Right ventricle myocardium superior (tissue), 1 donor: ENCODE results near the gene CPT1C. TPM values are rescaled to one million over a fixed set of nuclear protein-coding genes. Genes with fewer than 3 reads are reported as not detected.
A peak's percentile ranks its signal among the peaks of the same experiment; 100 is the strongest.
"Not testable (repeated sequence)": the region's sequence is repeated elsewhere in the genome, so short reads cannot be mapped to it uniquely, and the experiment has no call there.

ENCODE experiments used
- ATAC-seq: fragments of 200-7000 bp; cut with Tn5 transposase; one replicate; pipeline ENCODE4 v1.9.1; 2020; ENCODE audit warnings: mild to moderate bottlenecking; ENCODE audit not compliant: poor library complexity
- DNase-seq: peaks from one replicate; pipeline ENCODE4 v3.0.0-alpha.2; 2020
- intact Hi-C: fragments of 100-400 bp; cut with DNase I; formaldehyde crosslinking; loops from one replicate; pipeline ENCODE4 v1.11.2; 2022
- total RNA-seq: library from RNA; stranded (reverse); fragmentation: NEBNext Ultra II Directional; extraction: Animal tissue kit (Norgen Biotek cat#: 25700); gene quantifications from one replicate; pipeline ENCODE4 v1.2.1, GENCODE V29; 2021
- donor health status: DM: no; HTN: yes; CAD: no; lungs with severe emphysema.

The CPT1C gene
- total RNA-seq, 1 donor from 2014 or later: 2.2 TPM

DNA sequence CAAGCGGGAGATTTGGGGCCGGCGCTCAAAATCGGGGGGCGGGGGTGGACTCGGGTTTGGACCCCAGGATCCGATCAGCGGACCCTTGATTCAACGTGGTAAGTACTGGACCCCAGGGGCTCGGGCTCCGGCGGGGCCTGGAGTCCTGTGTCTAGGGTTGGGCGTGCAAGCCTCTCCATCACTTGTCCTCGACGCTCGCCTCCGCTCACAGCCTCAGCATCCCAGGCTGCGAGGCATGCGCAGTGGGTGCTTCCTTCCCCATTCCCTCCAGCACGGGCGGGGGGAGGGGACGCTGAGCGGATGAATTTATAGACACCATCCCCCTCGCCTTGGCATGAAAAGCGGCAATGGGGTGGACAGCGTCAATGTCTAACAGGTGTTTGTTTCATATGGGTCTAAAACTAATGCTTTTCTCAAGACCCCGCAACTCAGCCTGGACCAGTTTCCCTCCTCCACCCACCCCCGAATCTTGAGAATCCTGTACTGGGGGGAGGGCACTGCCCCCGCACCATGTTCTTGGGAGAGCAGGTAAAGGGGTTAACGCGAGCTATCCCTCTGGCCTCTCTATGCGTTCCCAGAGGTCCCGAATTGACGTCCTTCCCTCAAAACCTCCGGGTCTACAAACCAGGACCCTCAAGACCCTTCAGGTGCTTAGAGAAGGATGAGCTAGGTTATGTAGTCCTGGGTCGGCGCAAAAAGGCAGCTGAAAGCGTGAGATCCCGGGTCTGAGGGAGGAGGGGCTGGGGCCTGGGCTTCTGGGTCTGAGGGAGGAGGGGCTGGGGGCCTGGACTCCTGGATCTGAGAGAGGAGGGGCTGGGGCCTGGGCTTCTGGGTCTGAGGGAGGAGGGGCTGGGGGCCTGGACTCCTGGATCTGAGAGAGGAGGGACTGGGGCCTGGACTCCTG lies 579 bp downstream of the CPT1C start:
- DNase-seq: peak; percentile 80
- intact Hi-C loops: no loop called here

DNA sequence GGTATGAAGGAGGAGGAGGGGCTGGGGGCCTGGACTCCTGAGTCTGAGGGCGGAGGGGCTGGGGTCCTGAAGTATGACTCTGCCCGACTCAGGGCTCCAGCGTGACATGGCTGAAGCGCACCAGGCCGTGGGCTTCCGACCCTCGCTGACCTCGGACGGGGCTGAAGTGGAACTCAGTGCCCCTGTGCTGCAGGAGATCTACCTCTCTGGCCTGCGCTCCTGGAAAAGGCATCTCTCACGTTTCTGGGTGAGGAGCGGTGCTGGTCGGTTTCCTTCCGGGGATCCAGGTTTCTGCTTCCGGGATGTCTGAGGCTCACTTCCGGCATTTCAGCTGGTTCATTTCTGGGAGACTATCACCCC lies 1.2 kb downstream of the CPT1C start:
- intact Hi-C loops: no loop called here
- DNase-seq (no peak), ATAC-seq (no peak)

More for the DNA sequence above, 579 bp downstream of the CPT1C start:
- ATAC-seq: peak; percentile 52

DNA sequence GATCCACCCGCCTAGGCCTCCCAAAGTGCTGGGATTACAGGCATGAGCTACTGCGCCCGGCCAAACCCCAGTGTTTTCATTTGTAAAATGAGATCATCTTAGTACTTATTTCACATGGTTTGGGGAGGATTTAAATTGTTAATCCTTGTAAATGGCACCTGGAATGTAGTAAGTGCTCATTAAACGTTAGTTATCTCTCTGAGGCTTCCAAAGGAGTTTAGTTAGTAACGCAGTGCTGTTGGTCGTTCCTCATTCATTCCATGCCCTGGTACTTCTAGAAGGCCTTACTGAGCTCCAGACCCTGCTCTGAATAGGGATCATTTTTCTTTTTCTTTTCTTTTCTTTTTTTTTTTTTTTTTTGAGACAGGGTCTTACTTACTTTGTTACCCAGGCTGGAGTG lies 5.2 kb downstream of the CPT1C start:
- ATAC-seq: no peak
- intact Hi-C loops: no loop called here
- DNase-seq: no peak

DNA sequence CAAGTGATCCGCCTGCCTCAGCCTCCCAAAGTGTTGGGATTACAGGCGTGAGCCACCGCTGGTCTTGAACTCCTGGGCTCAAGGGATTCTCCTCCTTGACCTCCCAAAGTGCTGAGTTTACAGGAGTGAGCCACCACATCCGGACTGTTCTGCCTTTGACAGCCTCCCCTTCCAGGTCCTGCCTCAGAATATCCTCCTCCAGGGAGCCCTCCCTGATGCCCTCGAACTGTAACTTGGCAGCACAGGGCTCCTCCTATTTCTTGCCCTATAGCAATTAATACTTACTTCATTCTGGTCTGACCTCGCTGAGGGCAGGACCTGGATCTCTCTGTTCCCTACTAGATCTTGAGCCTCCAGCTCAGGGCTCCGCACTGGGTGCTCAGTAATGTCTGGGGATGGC lies 5.9 kb downstream of the CPT1C start:
- intact Hi-C loops: no loop called here
- DNase-seq (no peak), ATAC-seq (no peak)

DNA sequence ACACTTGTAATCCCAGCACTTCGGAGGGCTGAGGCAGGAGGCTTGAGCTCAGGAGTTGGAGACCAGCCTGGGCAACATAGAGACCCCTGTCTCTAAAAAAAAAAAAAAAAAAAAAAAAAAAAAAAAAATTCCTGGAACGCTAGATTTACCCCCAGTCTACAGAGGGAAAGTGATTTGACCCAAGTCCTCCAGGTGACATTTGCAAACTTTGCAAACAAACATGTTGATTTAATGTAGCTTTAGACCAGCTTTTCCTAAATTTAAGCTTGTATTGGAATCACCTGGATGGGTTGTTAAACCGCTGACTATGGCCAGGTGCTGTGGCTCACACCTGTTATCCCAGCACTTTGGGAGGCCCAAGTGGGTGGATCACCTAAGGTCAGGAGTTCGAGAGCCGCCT lies 8.4 kb downstream of the CPT1C start:
- no peak for DNase-seq
- ATAC-seq: no peak
- intact Hi-C loops: no loop called here

DNA sequence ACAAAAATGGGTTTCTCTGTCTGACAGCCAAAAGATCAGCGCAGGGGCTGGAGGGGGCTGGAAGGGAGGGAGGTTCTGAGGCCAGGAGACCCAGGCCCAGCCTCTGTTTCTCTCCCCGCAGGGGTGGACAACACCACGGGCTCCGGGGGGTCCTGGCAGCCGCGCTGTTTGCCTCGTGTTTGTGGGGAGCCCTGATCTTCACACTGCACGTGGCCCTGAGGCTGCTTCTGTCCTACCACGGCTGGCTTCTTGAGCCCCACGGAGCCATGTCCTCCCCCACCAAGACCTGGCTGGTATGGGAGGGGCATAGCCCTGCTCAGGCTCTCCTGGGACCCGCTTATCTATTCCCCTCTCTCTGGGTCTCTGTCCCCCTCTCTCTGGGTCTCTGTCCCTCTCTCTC lies 9.6 kb downstream of the CPT1C start:
- ATAC-seq (no peak), DNase-seq (no peak)
- intact Hi-C loops: no loop called here

DNA sequence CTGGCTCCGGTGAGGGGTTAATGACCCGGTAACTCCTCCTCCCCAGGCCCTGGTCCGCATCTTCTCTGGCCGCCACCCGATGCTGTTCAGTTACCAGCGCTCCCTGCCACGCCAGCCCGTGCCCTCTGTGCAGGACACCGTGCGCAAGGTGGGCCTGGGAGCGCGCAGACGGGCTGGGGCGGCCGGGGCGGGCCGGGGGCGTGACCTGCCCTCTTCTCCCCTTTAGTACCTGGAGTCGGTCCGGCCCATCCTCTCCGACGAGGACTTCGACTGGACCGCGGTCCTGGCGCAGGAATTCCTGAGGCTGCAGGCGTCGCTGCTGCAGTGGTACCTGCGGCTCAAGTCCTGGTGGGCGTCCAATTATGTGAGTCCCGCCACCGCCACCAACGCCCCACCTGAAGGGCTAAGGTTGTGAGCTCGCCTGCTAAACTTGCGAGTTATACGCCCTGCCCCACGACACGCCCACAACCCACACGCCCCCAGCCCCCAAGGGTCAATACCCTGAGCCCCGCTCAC lies 10.4 kb downstream of the CPT1C start:
- intact Hi-C loops: no loop called here
- ATAC-seq: no peak
- DNase-seq: no peak

DNA sequence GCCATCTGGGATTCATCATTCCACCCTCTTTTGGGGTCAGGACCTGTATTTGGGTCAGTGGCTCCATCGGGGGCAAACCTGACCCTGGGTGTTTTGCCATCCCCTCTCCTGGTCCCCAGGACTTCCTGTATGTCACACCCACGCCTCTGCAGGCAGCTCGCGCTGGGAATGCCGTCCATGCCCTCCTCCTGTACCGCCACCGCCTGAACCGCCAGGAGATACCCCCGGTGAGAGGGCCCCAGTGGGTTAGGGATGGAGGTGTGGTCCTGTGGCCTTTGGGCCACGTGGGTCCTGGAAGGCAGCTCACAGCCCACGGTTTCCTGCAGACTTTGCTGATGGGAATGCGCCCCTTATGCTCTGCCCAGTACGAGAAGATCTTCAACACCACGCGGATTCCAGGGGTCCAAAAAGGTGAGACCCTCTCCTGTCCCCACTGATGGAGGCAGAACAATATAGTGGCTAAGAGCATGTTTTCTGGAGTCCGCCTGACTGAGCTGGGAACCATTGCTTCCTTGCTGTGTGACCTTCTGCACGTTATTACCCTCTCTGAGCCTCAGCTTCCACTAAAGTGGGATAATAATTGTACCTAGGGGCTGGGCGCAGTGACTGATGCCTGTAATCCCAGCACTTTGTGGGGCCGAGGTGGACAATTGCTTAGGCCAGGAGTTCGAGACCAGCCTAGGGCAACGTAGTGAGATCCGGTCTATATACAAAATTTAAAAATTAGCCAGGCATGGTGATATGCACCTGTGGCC lies 14.1 kb downstream of the CPT1C start:
- ATAC-seq: no peak
- DNase-seq: no peak
- intact Hi-C loops: no loop called here

DNA sequence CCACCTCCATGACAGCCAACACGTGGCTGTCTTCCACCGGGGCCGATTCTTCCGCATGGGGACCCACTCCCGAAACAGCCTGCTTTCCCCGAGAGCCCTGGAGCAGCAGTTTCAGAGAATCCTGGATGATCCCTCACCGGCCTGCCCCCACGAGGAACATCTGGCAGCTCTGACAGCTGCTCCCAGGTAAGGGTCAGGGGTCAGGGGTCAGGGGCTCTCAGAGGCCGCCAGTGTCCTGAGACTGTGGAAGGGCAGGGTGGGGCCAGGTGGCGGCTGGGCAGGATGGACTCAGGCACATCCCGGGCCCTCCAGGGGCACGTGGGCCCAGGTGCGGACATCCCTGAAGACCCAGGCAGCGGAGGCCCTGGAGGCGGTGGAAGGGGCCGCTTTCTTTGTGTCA lies 15.0 kb downstream of the CPT1C start:
- no peak for ATAC-seq
- DNase-seq: no peak
- intact Hi-C loops: no loop called here

DNA sequence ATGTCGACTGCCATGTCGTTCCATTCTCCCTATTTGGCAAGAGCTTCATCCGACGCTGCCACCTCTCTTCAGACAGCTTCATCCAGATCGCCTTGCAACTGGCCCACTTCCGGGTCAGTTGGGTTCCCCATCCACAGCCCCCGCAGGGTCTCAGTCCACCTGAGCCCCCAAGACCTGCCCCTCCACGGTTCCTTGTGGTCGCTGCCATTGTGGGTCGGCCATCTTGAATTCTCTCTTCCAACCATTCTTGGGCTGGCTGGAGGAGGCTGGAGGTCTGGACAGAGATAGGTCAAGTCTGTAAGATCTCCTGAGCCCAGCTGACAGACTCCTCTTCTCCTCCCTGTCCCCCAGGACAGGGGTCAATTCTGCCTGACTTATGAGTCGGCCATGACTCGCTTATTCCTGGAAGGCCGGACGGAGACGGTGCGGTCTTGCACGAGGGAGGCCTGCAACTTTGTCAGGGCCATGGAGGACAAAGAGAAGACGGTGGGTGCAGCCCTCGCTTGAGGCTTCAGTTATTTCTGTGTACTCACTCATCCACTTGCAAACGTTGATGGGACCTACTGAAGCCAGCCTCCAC lies 19.5 kb downstream of the CPT1C start:
- intact Hi-C loops: no loop called here
- ATAC-seq: no peak
- DNase-seq: no peak

DNA sequence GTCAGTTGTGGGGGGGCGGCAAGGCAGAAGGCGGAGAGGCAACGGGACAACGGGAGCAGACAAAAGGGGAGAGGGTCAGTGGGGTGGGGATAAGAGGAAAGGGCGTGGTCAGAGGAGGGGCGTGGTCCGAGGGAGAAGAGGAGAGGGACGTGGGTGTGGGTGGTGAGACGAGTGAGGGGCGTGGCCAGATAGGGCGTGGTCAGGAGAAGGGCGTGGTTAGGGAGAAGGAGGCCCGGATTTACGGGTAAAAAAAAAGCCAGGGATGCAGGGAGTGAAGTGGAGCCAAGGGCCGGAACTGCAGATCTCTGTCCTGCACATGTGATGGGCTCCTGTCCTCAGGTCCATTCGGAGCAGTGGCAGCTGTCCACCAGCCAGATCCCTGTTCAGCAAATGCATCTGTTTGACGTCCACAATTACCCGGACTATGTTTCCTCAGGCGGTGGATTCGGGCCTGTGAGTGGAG lies 21.5 kb downstream of the CPT1C start:
- intact Hi-C loops: no loop called here
- DNase-seq (peak; percentile 77), ATAC-seq (no peak)

DNA sequence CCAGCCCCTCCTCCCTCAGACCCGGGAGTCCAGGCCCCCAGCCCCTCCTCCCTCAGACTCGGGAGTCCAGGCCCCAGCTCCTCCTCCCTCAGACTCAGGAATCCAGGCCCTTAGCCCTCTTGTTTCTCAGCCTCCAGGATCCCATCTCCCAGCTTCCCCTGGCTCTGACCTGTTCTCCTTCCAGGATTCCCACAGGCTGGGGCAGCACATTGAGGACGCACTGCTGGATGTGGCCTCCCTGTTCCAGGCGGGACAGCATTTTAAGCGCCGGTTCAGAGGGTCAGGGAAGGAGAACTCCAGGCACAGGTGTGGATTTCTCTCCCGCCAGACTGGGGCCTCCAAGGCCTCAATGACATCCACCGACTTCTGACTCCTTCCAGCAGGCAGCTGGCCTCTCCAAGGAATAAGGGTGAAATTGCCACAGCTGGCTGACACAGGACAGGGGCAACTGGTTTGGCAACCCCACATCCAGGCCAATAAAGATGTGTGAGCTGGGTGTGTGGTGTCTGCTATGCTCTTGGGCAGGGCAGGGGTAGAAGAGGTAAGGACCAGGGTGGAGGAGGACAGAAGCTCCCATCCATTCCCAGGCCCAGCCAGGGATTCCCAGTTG lies 22.4 kb downstream of the CPT1C start:
- no peak for ATAC-seq
- intact Hi-C loops: no loop called here
- DNase-seq: no peak

DNA sequence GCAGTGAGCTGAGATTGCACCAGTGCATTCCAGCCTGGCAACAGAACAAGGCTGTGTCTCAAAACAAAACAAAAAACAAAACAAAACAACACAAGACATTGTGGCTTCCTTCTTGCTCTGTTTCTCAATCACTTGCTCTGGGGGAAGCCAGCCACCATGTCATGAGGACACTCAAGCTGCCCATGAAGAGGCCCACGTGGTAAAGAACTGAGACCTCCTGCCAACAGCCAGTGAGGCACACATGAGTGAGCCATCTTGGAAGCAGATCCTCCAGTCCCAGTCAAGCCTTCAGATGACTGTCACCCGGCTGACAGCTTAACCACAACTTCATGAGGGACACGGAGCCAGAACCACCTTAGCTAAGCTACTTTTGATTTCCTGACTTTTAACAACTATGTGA lies 25.2 kb downstream of the CPT1C start:
- intact Hi-C loops: no loop called here
- DNase-seq (no peak), ATAC-seq (no peak)

DNA sequence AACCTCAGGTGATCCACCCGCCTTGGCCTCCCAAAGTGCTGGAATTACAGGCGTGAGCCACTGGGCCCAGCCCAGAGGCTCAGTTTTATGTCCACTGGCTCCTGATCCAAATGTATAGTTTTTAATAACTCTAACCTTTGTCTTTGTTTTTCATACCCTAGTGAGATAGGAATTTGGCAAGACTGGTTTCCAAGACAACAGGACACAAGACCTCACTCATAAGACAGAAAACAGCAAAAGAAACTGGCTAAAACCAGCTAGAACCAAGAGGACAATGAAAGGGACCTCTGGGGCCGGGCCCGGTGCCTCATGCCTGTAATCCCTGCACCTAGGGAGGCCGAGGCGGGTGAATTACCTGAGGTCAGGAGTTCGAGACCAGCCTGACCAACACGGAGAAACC lies 27.6 kb downstream of the CPT1C start:
- intact Hi-C loops: no loop called here
- DNase-seq (no peak), ATAC-seq (no peak)

DNA sequence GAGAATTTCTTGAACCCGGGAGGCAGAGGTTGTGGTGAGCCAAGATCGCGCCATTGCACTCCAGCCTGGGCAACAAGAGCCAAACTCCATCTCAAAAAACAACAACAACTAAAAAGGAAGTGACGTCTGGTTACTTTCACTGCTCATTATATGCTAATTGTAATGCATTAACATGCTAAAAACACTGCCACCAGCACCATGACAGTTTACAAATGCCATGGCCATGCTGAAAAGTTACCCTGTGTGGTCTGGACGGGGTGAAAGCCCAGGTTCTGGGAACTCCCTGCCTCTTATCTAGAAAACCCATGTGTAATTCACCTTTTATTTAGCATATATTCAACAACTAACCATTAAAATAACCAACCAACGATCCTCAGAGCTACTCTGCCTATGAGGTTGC lies 28.1 kb downstream of the CPT1C start:
- ATAC-seq: no peak
- no peak for DNase-seq
- intact Hi-C loops: no loop called here

DNA sequence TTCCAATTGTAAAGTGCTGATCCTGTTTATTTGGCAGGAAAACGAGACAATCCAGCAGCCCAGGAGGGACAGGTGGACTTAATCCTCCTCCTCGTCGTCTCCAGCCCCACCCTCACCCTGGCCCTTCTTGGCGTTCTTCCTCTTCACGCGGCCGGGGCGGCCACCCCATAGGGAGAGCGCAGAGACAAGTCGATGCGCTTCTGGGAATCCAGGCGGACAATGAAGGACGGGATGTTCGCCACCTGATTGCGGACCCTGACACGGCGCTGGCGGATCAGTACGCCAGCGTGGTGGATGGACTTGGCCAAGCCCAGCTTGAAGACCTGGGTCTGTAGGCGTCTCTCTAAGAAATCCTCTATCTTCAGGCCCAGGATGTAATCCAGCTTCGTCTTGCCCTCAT lies 28.5 kb downstream of the CPT1C start:
- DNase-seq, intact Hi-C loops, ATAC-seq: not testable (repeated sequence)

DNA sequence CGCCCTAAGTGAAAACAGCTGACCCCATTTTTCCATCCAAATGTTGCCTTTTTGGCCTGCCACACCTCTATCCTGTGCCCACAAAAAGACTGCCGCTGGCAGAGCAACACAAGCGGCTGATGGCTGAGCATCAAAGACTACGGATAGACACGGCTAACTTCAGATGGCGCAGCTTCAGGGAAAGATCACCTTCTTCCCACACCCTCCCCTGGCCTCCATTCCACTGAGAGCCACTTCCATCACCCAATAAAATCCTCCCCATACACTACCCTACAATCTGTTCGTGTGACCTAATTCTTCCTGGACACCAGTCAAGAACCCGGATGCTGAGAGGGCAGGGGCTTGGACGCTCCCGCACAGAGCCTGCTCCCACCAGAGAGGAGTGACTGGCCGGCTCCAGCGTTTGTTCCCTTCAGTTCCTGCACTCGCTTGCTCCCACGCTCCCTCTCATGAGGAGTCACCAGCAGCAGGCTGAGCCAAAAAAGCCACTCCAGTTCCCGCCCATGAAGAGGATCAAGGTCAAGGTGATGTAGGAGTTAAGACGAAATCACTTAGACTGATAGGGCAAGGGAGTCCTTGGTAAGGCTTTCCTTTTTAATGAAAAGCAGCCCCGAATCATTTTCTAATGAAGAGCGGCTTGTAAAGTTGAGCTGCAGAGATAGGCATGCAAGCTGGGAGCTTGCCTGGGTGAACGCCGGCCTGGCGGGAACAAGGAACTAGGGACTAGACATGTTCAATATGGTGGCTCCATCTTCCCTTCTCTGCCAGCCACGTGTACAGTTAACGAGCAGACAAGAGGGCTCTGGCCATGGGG lies 36.5 kb downstream of the CPT1C start:
- ATAC-seq (peak; percentile 89), DNase-seq (peak; percentile 77)
- intact Hi-C loops: no loop called here

DNA sequence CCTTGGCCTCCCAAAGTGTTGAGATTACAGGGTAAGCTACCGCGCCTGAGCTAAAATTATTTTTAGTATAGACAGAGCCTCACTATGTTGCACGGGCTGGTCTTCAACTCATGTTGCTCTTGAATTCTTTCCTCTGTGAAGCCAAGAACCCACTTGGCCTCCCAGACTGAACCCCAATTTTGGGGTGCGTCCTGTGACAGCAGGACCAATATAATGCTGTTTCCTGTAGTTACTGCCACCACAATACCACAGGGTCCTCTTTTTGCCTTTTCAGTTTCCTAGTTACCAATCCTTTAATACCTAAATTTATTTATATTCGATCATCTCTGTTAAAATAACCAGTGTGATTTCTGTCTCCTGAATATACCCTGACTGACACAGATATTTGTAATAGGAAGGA lies 39.2 kb downstream of the CPT1C start:
- DNase-seq (no peak), ATAC-seq (no peak)
- intact Hi-C loops: no loop called here
